ENCODE results near the gene TNNC2.
"Not testable (repeated sequence)": the region's sequence is repeated elsewhere in the genome, so short reads cannot be mapped to it uniquely, and the experiment has no call there.

TNNC2 gene

DNA sequence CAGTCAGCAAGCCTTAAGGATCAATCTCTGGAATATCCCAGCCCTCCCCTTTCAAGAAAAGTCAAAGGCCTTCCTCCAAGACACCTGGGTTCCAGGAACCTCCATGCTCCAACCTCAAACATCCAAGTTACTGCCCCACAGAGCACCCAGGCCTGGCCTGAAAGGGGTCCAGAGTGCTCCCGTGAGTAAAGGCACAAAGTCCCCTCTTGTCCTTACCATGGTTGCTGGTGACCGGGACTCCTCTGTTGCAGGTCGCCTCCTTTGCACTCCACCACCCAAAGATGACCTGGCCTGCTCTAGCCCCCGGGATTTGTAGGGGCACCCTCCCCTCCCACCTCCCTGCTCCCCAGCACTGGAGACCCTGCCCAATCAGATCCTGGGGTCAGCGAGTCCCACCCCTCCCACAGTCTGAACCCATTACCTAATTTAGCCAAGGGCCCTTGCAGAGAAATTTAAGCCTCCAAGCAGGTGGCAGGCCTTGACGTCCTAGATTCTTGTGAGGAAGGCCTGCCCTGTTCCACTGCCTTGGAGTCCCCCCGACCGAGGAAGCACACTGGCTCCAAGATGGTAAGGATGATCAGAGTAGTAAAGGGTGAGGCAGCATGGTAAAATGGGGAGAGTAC lies at the start of gene TNNC2:
TNNC2 (minus strand) TSS at position 283 of the 623 bp plus-strand sequence; CDS start at position 219, 64 bp downstream.
- DNase-seq, result no peak

DNA sequence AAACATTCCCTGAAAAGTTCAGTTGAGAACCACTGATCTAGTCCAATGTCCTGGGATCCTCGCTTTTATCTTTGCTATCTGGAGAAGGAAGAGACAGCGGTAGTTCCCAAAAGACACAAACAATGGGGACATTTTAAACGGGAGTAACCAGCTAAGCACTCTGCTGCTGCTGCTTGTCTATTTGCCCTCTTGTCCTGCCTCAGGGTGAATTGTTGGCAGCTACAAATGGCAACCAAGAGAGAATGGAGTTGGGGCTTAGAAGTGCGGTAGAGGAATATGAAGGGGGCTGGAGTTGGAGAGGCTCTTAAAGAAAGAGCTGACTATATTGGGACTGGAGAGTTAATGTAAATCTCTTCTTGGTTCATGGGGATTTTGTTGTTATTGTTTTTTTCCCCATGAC lies 47.5 kb upstream of the TNNC2 start:
- no peak for DNase-seq

DNA sequence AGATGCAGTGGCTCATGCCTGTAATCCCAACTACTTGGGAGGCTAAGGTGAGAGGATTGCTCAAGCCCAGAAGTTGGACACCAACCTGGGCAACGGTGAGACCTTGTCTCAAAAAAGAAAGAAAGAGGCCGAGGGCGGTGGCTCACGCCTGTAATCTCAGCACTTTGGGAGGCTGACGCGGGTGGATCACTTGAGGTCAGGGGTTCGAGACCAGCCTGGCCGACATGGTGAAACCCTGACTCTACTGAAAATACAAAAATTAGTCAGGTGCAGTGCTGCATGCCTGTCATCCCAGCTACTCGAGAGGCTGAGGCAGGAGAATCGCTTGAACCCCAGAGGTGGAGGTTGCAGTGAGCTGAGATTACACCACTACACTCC lies 47.0 kb upstream of the TNNC2 start:
- not testable (repeated sequence) for DNase-seq

DNA sequence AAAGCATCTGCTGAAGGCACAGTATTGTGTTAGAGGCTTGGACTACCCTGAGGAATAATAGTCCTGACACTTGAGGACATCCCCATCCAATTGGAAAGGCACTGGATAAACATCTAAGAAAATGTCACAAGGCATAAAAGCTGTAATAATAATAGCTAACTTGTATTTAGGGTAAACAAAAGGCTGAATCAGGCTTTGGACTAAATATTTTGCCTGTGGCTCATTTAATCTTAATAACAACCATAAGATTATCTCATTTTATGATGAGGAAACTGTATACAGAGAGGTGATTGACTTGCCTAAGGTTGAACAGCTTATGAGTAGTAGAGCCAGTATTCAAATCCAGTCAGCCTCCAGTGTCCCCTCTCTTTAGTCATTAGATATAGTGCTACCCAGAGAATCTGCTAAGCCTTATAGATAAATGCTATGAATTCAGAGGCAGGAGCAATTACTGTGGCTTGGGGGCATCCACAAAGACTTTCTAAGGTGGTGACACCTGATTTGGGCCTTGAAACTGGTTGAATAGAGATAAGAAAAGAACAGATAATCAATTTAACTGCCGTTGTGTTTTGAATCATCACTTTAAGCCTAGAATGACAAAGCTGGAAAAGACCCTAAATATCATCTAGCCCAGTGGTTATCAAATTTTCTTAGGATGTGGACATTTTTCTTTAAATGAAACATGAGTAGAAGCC lies 46.4 kb upstream of the TNNC2 start:
- DNase-seq, result no peak

DNA sequence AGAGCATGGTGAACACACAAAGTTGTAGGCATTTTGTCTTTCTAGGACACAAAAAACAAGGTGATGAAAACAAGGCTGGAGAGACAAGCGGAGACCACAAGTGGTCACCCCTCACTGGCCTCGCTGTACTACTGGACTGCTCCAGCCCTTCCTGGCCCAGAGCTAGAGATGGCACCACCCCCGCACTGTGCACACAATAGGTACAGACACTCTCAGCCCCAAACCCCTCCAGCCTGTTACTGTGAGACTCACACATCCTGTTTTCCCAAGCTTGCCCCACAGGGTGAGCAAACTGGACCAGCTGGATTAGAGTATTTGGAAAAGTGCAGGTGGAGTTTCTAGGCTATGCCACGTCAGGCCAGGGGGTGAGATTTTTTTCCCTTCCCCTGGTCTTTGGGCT lies 45.5 kb upstream of the TNNC2 start:
- no peak for DNase-seq

DNA sequence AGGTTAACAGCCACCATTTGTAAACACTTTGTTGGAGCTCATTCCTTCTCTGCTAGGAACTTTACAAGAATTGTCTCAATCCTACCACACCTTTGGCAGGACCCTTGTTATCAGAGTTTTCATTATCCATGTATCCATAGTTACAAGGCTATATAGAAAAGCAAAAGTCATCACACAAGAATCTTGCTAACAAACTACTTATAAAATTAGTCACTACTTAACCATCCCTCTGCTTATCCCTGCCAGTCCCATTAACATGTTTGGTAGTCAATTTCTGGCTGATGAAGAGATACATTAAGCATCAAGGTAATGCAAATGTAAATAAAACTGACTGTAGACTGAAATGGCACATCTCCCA lies 40.7 kb upstream of the TNNC2 start:
- no peak for DNase-seq

DNA sequence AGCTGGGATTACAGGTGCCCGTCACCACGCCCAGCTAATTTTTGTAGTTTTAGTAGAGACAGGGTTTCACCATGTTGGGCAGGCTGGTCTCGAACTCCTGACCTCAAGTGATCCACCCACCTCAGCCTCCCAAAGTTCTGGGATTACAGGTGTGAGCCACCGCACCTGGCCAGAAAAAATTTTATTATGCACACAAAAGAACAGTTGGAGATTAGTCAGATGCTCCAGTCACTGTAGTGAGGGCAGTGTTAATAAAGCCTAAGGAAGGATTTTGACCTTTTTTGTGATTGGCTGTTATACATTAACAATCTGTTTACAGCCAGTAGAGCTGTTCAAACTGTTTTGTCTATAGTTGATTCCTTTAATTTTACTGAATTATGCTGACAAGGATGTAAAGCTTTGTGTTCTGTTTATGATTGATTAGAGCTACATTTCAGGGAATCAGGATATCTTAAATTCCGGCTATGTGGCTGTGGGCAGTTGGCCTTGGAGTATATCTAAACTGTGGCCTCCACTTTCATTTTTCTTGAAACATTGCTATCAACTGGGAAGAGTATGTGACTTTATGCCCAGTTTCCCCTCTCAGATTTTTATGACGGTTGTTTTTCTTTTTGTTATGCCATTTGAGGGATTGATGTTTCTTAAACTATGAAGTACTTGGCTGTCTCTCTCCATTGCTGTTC lies 40.2 kb upstream of the TNNC2 start:
- no peak for DNase-seq

DNA sequence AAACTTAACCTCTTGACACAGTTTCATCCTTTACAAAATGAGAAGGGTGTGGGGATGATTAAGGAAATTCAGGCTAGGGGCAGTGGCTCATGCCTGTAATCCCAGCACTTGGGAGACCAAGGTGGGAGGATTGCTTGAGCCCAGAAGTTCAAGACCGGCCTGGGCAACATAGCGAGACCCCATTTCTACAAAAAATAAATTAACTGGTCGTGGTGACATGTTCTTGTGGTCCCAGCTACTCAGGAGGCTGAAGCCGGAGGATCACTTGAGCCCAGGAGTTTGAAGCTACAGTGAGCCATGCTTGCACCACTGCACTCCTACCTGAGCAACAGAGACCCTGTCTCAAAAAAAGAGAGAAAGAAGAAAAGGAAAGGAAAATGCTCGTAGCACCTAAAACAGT lies 39.3 kb upstream of the TNNC2 start:
- no peak for DNase-seq

DNA sequence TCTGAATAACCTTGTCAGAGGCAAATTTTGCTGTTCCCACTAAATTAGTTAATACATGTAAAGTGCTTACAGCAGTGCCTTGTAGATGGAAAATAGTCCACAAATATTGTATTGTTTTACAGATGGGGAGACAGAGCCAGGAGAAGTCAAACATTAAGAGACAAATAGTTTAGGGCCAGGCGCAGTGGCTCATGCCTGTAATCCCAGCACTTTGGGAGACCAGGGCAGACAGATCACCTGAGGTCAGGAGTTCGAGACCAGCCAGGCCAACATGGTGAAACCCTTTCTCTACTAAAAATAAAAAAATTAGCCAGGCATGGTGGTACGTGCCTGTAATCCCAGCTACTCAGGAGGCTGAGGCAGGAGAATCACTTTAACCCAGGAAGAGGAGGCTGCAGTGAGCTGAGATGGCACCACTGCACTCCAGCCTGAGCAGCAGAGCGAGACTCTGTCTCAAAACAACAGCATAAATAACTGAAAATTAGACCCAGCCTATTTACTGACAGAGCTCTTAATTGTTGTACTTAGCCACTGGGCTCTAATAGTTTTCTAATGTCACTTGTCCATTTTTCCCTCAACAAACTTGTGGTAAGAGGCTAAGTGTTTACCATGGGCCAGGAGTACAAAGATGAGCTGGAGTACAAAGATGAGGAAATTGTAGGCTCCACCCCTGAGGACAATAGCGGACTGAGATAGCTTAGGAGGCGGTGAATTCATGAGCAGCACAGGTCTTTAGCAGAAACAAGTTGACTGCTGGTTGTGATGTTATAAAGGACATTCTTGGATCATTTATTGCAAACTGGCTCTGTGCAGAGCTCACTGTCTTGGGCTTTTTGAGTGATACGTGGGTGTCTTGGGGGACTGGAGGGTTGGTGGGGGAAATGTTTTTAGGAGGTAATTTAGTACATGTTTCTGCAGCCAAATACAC lies 36.7 kb upstream of the TNNC2 start:
- no peak for DNase-seq

DNA sequence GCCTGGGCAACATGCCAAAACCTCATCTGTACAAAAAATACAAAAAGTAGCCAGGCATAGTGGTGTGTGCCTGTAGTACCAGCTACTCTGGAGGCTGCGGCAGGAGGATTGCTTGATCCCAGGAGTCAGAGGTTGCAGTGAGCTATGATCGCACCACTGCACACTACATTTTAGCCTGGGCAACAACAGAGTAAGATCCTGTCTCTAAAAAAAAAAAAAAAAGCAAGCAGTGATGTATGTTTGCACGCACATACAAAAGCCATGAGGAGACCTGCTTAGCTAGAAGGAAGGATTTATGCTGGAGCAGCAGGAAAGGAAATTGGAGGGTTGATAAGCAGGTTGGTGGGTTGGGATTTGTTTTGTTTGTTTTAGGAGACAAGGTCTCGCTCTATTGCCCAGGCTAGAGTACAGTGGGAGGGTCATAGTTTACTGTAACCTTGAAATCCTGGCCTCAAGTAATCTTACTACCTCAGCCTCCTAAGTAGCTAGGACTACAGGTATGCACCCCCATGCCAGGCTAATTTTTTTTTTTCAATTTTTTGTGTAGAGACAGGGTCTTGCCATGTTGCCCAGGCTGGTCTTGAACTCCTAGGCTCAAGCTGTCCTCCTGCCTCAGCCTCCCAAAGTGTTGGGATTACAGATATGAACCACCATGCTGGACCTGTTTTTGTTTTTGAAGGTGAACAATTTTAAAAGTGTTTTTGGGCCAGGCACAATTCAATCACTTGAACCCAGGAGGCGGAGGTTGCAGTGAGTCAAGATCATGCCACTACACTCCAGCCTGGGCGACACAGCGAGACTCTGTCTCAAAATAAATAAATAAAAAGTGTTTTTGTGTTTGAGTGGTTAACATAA lies 34.3 kb upstream of the TNNC2 start:
- no peak for DNase-seq

DNA sequence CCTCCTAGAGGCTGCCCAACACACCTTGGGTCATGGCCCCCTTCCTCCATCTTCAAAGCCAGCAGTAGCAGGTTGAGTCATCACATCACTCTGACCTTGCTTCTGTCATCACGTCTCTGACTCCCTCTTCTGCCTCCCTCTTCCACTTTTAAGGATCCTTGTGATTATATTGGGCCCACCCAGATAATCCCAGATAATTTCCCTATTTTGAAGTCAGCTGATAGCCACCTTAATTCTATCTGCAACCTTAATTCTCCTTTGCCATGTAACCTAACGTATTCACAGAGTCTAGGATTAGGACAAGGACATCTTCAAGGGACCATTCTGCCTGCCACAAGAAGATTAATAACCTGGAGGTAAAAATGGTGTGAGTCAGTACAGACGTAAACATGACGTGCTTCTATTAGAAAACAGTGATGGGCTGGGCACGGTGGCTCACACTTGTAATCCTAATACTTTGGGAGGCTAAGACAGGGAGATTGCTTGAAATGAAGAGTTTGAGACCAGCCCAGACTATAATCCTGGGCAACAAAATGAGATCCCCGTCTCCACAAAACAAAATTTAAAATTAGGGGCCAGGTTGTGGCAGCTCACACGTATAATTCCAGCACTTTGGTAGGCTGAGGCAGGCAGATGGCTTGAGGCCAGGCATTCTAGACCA lies 33.6 kb upstream of the TNNC2 start:
- no peak for DNase-seq

DNA sequence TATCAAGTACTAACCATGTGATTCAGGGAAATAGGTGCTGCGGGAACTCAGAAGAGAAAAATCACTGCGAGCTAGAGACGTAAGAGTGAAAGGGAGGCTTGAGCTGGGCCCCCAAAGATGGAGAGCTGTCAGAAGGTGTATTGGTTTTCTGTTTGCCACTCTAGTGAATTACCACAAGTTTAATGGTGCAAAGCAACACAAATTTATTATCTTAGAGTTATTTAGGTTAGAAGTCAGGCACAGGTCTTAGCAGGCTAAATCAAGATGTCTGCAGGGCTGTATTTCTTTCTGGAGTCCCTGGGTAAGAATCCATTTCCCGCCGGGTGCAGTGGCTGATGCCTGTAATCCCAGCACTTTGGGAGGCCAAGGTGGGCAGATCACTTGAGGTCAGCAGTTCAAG lies 32.8 kb upstream of the TNNC2 start:
- no peak for DNase-seq

DNA sequence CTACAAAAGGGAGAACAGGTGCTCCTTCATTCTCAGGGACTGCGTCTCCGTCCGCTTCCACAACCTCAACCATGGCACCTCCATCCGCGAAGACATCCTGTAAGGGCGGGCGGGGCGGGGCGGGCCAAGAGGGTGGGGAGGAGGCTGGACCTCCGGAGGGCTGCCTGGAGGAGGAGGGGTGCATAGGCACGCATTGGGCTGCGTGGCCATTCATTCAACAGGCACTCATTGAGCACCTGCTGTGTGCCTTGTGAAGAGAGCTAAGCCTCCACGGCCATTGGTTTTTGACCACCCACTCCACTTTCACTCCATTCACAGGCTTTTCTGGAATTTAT lies 30.7 kb upstream of the TNNC2 start:
- DNase-seq, result no peak

DNA sequence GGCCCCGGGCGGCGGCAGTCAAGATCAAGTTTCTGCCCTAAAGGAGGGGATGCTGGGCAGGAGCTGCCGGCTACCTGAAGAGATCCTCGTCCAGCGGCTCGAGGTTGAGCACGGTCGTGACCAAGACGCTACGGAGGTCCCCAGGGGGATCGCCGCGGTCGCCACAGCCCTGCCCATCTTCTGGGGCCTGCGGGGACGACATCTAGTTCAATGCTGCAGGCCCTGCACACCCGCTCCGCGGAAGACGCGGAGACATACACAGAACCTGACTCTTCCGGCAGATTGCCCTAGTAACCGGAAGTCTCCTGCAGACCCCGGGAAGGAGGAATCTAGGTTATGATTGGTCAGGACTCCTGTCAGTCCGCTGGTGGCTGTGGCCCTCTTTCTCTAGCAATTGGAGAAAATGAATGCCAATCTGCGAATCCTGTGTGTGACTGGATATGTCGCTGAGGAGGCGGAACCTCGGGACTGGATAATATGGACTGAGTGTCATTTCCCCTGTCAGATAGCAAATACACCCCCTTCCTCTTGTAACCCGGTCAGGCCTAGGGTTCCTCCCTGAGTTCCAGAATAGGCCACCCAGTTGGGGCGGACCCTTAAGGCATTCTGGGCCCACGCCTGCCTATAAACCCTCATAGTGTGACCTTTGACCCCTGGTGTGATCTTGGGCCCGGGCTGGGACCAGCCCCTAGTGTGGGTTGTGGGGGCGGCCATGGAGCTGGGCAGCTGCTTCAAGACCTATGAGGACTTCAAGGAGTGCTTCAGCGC lies 30.2 kb upstream of the TNNC2 start, which contains the start of the genes ACOT8 and ZSWIM3:
ACOT8 (minus strand) TSS at position 279 of the 768 bp plus-strand sequence; CDS start at position 202, 77 bp downstream.
ZSWIM3 (plus strand) TSS at position 501 of the 768 bp plus-strand sequence; CDS start at position 713, 212 bp downstream.
- peak; percentile 90 for DNase-seq

DNA sequence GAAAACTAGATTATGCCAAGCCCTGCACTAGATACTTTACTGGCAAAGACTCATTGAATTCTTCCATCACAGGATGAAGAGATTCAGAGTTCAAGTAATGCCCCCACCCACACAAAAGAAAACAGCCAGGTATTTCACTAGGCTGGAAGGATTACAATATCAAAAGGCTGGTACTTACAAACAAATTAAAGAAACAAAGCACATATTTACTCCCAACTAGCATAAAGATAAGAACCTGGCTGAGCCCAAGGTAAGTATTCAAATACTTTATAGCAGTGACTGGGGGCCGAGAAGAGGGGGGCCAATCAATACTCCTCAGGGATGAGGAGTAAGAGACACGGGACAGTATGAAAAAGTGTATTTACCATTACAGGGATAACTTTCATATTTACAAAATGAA lies 26.4 kb upstream of the TNNC2 start:
- DNase-seq, result no peak

DNA sequence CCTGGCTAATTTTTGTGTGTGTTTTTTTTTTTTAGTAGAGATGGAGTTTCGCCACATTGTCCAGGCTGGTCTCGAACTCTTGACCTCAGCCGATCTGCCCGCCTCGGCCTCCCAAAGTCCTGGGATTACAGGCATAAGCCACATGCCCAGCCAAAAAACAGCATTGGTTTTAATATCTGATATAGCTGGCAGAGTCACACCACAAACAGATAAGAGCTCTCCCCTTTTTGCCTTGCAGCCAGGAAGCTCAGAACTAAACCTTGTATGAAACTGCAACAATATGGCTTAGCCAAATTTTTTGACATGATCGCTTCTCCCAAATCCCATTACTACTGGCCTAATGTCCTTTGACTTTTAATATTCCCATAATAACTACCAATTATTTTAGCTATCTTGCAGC lies 25.2 kb upstream of the TNNC2 start:
- DNase-seq, result no peak

DNA sequence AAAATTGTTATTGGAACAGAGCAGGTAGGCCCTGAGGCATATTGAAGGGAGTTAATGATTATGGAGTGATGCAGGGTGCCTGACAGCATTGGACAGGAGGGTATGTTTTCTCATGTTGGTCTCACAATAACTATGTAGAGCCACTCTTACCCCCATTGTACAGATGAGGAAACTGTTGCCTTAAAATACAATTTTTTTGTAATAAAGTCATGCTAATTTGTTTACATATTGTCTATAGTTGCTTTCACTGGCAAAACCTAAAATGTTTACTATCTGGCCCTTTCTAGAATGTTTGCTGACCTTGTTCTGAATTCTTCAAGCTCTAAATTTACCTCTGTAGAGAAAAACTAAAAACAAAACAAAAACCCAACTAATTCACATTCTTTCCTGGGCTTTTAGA lies 24.4 kb upstream of the TNNC2 start:
- no peak for DNase-seq

DNA sequence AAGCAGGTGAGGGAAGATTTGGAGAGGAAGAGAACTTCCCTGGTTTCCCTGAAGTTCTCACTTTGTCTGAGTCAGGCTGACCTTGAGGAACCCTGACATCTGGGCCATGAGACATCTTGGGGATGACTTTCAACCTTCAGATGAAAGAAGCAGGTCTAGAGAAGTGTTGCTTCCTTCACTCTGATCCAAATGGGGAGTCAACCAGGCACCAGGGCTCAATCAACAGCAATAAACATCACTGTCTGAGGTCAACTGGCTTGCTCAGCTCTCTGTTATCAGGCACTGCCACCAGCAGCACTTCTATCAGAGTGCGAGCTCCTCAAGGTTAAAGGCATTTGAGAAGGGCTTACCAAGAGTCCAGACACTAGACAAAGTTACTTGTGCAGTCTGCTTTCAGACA lies 23.8 kb upstream of the TNNC2 start:
- no peak for DNase-seq

DNA sequence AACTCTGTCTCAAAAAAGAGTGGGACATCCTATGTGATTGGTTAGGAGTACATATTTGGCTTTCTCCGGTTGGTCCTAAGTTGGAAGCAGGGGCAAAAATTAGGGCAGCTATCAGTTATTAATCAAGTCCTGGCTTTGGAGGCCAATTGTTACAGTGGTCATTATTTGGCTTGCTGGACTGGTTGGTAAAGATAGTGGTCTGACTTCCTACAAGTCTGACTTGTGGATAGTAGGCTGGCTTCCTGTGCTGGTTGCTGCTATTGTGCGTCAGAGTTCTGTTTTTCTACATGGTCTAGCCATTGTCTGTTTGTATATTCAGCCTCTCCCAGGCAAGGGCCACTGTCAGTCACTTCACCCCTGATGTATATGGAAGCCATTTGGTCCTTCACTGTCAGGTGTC lies 23.1 kb upstream of the TNNC2 start:
- no peak for DNase-seq

DNA sequence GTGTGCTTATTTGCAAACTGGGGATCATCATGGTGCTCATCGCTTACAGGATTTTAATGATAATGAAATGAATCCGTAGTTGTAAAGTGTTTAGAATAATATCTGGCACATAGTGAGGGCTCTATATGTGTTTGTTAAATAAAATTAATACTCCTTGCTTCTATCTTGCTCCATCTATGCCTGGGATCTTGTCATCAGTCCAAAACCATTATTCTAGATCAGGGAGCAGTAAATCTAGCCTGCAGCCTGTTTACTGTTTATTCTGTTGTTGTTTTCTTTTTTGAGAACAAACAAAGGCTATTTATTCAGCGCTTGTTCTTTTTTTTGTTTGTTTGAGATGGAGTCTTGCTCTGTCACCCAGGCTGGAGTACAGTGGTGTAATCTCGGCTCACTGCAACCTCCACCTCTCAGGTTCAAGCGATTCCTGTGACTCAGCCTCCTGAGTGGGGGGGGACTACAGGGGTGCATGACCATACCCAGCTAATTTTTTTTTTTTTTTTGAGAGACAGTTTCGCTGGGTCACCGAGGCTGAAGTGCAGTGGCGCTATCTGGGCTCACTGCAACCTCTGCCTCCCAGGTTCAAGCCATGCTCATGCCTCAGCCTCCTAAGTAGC lies 22.0 kb upstream of the TNNC2 start:
- no peak for DNase-seq

Measured in activated naive CD4-positive, alpha-beta T cell treated with Interleukin-2 at 50 U/mL for 16 hours (primary cell).